HG02571 (cell line): ENCODE data around the gene RALGAPB.
"Not testable (repeated sequence)": the region's sequence is repeated elsewhere in the genome, so short reads cannot be mapped to it uniquely, and the experiment has no call there.

Experiments
- ATAC-seq: cut with Tn5 transposase; IDR thresholded peaks from one replicate; pipeline ENCODE4 v1.9.1; 2021; ENCODE audit warnings: mild to moderate bottlenecking, moderate library complexity; ENCODE audit not compliant: unreplicated experiment

Gene RALGAPB

GRCh38 chr20:38485041-38485440 is 12.4 kb downstream of the RALGAPB start:
- no peak for ATAC-seq

- ATAC-seq, result no peak
Measured at GRCh38 chr20:38489181-38489580, 16.5 kb downstream of the RALGAPB start.

- ATAC-seq, result no peak
Measured at GRCh38 chr20:38497246-38497935, 24.7 kb downstream of the RALGAPB start.

- ATAC-seq, result no peak
Measured at GRCh38 chr20:38498909-38499308, 26.3 kb downstream of the RALGAPB start.

GRCh38 chr20:38499366-38499765 is 26.7 kb downstream of the RALGAPB start:
- no peak for ATAC-seq

GRCh38 chr20:38501858-38502436 is 29.3 kb downstream of the RALGAPB start:
- no peak for ATAC-seq

- no peak for ATAC-seq
Measured at GRCh38 chr20:38504368-38505090, 31.9 kb downstream of the RALGAPB start.

- ATAC-seq, result no peak
Measured at GRCh38 chr20:38505091-38505455, 32.4 kb downstream of the RALGAPB start.

GRCh38 chr20:38511726-38512125 is 39.1 kb downstream of the RALGAPB start:
- not testable (repeated sequence) for ATAC-seq

GRCh38 chr20:38514185-38514584 is 41.5 kb downstream of the RALGAPB start:
- ATAC-seq, result no peak

GRCh38 chr20:38514947-38515346 is 42.3 kb downstream of the RALGAPB start:
- ATAC-seq, result no peak

- no peak for ATAC-seq
Measured at GRCh38 chr20:38515631-38516030, 43.0 kb downstream of the RALGAPB start.

GRCh38 chr20:38519426-38519825 is 46.8 kb downstream of the RALGAPB start:
- no peak for ATAC-seq

- no peak for ATAC-seq
Measured at GRCh38 chr20:38520261-38520660, 47.6 kb downstream of the RALGAPB start.

GRCh38 chr20:38523697-38524096 is 51.1 kb downstream of the RALGAPB start:
- ATAC-seq, result no peak

- ATAC-seq, result no peak
Measured at GRCh38 chr20:38528167-38528566, 55.5 kb downstream of the RALGAPB start.

GRCh38 chr20:38531021-38531420 is 58.4 kb downstream of the RALGAPB start:
- no peak for ATAC-seq

- no peak for ATAC-seq
Measured at GRCh38 chr20:38534756-38535155, 62.1 kb downstream of the RALGAPB start.

GRCh38 chr20:38536310-38536709 is 63.7 kb downstream of the RALGAPB start:
- no peak for ATAC-seq

GRCh38 chr20:38537176-38537575 is 64.5 kb downstream of the RALGAPB start:
- ATAC-seq, result no peak

- no peak for ATAC-seq
Measured at GRCh38 chr20:38538789-38539188, 66.1 kb downstream of the RALGAPB start.
